Stimulated activated CD4-positive, alpha-beta T cell treated with anti-CD3 and anti-CD28 coated beads, Interleukin-4, amount 100 ng/mL, for 24 hours (primary cell): Measurements from ENCODE around the gene POLA1.
A peak's percentile ranks its signal among the peaks of the same experiment; 100 is the strongest.

Experiments used
- DNase-seq: peaks from one replicate; pipeline ENCODE4 v3.0.0-alpha.2; 2020

The POLA1 gene

DNA sequence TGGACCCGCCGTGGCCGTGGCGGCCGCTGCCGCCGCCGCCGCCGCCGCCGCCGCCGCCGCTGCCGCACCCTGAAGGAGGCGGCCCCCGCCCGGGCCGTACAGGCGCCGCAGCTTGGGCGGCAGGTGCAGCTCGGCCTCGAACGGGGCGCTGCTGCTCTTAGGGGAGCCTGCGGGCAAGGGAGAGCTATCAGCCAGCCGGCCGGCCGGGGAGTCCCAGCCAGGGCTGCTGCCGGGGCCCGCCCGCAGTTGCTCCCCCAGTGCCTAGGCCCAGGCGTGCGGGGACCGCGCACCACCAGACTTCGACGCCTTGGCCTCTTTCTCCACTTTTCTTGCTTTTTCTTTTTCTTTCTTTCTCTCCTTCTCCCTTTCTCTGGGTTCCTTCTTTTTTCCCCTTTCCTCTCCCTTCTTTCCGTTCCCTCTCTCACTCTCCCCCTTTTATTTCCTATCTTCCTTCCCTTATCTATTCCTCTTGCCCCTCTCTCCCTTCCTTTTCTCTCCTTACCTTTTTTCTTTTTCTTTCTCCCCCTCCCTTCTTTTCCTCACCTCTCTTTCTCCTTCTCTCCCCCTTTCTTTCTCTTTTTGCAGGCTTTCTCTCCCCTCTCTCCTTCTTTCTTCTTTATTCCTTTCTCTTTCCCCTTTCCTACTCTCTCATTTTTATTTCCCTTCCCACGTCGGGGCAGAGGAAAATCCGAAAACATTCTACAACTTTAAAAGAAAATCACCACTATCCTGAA lies 320.1 kb downstream of the POLA1 start:
- DNase-seq: no peak

DNA sequence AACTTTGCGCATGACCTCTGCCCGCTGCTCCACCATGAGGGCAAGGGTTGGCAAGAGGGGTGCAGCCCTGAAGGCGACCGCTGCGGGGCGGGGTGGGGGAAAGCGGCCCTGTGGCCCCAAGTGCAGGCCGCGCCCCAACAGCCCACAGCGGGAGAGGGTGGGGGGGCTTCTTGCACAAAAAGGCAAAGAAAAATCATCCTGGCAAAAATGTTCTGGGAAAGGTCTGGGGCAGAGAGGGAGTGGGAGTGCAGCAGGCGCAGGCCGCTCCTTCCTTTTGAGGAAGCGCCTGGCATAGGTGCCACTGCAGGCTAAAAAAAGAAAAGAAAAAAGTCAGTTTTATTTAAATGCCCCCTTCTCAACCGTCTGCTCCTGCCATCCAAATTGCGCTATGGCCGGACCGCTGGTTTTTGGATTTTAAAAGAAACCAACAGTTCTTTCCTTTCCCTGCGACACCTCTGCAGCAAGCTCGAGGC lies 320.7 kb downstream of the POLA1 start:
- no peak for DNase-seq

DNA sequence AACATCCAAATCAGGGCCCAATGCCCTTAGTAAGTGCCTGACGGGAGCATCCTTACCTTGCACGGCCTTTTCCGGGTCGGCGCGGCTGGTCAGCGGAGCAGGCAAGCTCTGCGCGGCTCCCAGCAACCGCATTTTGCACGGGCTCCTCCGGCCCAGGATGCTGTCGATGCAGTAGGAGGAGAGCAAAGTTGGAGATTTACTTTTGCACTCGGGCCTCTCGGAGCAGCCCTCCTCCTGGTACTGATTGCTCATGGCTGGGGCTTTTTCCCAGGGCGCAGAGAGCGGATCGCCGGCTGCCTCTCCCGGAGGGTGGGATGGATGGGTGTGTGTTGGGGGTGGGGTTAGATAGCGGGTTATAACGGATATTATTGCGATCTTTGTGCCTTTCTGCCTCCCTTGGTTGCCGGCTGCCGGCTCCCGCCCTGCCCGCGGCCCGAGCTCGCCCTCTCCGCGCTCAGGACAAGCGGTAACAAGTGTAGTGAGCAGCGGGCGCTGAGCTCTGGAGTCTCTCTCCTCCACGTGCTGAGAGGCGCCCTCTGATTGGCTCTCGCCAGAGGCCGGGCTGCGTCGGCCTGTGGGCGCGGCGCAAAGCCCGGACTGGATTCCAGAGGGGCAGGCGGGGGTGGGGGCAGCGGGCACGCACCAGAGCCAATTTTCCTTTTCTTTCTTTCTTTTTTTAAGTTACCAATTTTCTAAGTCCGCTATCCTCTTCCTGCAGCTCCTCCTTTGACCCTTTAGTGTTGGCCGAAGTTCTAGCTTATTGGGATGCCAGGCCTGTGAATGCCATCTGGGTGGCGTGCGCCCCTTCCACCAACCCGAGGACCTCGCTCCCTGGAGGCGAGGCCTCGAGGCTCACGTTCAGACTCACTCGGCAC lies 322.0 kb downstream of the POLA1 start, which contains the start of gene ARX:
ARX (minus strand) TSS at position 480 of the 875 bp plus-strand sequence; CDS start at position 252, 228 bp downstream.
- peak; percentile 12 for DNase-seq

DNA sequence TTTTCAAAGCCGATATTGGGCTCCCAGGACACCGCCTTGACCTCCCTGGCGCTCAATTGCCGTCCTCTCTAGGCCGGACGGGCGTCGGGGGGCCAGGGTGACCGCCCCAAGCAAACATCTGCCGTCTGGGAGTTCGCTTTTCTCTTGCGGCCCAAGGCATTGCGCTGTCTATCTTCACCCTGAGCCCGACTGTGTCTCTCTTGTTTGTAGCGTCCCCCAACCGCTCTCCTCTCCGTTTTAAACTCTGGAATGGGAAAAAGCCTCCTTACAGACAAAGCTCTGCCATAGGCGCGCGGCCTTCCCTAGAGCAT lies 322.6 kb downstream of the POLA1 start:
- no peak for DNase-seq

DNA sequence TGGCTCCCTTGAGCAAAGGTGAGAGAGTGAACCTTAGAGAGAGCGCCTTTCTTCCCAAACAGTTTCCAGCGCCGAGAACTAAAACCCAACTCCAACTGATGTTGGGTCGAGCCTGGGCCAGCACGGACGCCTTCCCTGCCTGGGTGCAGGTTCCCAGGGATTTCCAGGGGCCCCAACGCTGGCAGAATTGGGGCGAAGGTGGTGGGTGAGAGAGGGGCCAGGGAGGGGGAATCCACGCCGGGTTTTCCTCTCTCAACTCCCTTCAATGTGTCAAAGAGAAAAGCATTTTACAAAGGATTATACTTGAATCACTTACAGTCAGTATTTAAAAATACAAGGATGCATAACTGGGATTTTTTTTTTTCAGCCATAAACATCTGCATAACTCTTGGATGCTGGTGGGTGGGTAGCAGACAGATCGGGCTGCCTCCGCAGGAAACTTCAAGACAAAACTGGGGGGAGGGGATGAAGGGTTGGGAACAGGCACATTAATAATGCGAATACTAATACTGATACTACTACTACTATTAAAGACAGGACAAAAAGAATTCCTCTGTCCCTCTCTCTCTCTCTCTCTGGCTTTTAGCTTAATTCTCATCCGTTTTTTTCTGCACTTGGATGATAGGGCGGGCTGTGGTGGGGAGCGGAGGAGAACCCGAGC lies 323.4 kb downstream of the POLA1 start:
- DNase-seq: no peak

DNA sequence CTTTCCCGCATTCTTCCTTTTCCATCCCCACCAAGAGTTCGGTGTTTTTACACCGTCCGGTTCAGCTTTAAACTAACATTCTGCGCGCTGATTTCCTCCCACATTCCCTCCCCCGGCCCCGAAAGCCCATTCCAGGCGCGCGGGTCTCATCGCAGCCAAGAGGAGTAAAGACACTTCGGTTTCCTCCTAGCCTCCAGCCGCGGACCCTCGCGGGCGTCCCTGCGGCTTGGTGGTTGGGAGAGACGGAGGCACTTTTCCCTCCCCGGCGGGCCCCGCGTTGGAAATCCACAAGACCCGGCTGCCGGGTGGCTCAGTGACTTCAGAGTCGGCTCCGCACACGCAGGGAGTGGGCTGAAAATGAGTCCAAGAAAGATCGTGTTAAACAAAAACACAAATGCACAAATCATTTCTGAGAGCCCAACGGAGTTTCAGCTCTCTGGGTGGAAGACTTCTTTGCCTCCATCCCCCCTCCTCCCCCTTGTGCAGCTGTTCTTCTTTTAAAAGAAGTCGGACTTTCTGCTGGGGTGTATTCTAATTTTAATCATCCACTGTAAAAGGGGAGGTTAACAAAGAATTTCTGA lies 324.0 kb downstream of the POLA1 start:
- DNase-seq: no peak

DNA sequence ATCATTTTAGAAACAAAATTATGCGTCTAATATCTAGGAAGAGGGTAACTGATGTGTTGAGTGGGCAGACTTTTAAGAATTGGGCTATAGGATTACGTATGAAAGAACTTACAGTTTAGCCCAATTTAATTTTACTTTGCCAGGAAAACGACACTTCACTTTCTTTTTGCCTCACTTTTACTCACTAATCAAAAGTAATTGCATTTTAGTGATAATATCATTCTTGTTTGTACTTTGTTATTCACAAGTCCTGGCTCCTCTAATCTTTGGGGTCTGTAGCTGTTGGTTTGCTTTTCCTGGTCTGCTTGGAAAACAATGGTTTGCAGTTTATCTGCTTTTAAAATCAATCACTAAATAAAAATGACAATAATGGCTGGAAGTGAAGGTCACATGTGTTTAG lies 325.0 kb downstream of the POLA1 start:
- DNase-seq: no peak

DNA sequence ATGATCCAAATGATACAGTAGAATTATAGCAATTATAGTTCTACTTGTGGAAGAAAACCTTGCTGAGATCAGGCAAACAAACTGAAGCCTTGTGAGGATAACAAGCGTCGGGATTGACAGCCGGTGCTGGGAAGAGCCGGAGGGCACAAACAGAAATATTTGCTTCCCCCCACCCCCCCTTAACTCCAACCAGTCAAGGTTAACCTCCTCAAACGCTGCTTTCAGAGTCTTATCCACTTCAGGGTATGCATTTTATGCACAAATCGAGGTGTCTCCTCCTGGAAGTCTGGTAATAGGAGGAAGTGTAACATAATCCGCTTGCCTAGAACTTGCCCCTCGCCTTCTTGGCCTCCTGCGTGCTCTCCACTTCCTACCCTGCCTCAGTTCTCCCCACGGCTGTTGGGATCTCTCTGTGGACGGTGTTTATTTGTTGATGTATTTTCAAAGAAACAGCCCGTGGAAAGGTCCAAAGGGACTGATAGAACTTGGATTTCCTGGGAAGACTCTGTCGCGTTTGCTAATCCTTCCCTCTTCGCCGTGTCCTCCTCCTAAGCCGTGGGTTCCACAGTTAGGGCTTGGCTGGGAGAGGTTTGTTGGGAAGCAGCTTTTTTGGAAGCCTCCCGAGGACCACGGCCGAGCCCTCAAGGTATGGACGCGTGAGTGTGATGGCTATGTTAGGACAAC lies 326.1 kb downstream of the POLA1 start:
- no peak for DNase-seq

DNA sequence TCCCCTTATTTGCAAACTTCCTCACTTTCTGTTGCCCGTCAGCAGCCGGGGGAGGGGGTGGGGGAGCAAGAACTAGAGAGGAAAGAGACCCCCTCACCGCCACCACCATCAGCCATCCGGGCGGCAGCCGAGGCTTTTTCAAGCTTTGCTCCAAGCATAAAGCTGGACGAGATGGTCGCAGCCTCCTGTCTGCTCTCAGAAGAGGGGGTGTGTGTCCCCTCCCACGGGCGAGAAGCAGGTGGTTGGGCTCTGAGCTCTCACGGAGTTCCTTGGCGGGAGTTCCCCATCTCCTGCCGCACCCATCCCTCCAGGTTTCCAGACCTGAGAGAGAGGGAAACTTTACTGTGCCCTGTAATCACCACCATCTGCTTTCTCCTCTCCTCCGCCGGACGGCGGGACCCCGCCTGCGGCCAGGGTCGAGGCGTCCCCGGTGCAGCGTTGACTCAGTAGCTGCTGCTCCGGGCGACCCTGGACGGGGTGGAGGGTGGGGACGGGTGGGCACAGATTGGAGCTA lies 326.7 kb downstream of the POLA1 start:
- DNase-seq: no peak

DNA sequence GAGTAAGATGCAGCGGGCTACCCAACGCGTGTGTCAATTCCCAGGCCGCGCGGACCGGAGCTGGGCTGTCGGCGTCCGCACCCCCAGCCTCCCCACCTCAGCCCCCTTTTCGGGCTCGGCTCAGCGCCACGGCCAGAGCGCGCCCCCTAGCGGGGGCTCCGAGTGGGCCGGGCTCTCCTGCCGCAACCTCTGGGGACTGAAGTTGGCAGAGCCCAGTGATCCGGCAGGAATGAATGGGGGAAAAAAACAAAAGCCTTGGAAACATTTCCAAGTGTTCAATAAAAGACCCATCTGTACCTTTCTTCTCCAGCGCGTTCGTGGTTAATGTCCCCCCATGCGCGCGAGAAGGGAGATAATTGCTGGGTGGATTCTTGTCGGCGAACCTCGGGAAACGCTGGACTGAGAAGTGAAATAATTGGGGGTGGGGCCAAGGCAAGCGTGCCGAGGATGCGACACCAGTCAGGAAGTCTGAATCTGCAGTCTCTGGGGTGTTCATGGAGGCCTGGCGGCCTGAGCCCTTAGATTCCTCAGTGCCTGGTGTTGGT lies 327.3 kb downstream of the POLA1 start:
- peak; percentile 15 for DNase-seq

DNA sequence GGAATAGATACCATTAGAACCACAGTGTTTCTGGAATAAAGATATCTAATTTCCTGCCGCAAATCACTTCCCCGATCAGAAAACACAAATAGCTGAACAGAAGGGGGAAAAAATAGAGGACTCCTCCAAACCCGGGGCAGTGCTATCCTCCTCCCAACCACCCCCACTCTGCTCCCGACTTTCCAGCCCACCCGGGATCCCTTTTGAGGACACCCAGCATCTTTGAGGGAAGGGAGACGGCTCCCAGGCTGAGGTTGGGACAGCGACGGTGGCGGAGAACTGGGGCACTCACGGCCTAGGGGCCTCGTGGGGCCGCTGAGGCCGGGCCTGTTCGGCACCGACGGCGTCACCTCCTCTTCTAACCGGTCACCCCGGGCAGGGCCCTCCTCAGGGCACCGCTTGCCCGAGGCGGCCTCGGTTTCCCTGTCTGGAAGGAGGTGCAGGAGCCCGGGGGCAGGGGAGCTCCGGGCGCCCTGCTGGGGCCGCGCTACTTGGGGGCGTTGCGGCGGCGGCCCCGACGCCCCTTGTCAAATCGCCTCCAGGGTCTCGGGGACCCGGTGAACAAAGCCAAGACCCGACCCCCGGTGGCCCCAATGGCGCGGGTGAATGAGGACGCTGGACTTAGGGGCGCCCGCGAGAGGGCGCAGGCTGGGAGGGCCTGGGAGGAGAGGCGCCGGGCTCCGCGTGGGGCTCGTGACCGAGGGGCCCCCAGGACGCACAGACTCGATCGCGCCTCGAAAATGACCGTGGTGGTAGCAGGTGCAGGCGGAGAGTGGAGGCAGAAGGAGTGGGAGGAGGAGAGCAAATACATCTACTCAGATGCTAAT lies 329.0 kb downstream of the POLA1 start:
- no peak for DNase-seq

DNA sequence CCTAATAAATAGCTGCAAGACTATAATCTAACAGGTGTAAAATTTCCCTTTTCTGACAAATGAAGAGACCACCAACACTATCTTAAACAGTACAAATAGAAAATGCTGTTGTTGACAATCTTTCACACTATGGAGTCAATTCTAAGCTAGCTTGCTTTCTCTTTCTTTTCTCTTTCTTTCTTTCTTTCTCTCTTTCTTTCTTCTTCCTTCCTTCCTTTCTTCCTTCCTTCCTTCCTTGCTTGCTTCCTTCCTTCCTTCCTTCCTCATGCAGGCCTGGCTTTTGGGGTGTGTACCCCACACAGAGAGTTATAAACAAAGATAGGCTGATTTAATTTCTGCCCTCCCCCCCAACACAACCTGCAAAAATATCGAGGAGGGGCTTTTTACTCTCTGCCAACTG lies 330.2 kb downstream of the POLA1 start:
- no peak for DNase-seq

DNA sequence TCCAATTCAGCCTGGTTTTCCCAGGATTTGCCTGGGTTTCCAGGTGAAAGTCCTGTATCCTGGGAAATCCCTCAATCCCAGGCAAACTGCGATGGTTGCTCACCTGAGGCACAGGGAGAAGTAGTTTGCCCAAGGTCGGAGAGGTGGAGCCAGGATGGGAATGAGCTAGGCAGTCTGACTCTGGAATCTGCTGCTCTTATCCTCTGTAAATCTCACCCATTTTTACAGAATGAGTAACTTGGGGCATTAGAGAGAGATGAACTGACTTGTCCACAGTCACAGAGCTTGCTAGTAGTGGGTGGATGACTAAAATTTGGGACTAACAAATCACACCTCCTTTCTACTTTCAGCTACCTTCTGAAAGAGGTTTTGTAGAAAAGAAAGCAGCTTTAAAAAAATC lies 331.9 kb downstream of the POLA1 start:
- DNase-seq: no peak

DNA sequence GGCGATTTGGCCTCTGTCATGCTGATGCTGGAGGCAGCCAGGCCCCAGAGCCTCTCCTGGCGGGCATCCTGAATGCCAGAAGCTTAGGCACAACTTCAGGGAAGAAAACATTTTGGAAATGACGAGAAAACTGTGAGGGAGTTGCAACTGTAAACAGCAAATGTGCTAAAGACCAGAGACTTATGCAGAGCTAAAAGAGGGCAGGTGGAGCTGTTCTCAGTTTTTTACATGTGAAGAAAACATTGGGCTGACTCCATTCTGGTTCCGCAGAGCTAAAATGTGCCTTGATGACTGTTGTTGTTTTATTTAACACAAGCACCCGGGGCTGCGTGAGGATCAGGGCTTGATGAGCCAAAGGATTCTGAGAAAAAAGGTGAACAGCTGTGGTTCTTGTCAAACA lies 332.9 kb downstream of the POLA1 start:
- DNase-seq: no peak

DNA sequence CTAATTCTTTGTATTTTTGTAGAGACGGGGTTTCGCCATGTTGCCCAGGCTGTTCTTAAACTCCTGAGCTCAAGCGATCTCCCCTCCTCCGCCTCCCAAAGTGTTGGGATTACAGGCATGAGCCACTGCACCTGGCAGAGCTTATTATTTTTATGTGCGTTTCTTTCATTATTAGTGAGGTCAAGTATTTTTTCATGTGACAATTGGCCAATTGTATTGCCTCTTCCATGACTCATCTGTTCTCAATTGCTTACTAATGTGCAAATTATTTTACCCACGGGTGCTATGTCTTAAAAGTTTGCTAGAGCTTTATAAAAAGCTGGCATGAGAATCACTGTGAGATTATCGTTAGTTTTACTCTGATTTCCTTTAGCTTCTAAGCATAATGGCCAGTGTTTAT lies 335.0 kb downstream of the POLA1 start:
- DNase-seq: no peak

DNA sequence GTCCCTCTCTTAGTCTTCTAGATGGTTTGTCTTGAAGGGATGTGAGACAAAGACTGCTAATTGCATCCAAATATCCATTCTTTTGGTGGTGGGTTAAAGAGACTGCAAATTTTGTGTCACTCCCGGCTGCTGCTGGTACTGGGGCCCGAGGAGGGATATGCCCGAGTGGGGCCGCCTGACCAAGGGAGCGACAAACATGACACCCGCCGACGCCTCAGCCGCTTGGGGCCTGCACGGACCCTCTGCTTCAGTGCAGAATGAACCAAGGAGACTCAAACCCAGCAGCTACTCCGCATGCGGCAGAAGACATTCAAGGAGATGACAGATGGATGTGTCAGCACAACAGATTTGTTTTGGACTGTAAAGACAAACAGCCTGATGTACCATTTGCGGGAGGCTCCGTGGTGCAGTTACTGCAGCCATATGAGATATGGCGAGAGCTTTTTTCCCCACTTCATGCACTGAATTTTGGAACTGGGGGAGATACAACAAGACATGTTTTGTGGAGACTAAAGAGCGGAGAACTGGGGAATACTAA lies 335.6 kb downstream of the POLA1 start:
- no peak for DNase-seq

DNA sequence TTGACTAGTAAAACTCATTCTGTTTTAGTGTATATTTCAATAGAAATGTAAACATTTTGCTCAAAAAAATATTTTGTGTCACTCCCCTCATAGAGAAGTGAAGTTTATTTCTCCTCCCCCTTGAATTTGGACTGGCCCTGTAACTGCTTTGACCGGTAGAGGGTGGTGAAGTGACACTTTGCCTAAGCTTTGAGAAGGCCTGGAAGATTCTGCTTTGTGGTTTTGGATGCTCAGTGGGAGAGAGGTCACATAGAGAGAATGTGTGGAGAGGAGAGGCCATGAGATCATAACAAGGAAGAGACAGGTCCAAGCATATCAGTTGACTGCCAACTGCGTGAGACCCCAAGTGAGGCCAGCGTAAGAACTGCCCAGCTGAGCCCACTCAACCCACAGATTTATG lies 341.2 kb downstream of the POLA1 start:
- DNase-seq: no peak

DNA sequence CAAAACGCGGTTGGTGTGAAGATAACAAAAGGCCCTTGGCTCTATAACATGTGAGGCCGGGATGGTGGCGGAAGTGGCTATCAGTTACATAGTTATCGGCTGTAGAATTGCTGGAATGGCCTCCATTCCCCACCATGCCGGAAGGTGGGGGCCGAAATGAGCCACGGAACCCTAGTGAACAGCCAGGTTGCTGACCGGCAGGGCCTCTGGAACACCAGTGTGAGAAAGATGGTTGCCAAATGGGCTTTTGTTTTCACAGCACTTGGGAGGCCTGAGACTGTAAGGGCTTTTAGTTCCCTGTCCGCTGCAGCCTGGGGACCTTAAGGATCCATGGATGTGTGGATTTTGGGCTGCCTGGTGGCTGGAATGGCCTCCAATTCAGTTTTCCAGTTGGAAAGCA lies 345.3 kb downstream of the POLA1 start:
- no peak for DNase-seq

DNA sequence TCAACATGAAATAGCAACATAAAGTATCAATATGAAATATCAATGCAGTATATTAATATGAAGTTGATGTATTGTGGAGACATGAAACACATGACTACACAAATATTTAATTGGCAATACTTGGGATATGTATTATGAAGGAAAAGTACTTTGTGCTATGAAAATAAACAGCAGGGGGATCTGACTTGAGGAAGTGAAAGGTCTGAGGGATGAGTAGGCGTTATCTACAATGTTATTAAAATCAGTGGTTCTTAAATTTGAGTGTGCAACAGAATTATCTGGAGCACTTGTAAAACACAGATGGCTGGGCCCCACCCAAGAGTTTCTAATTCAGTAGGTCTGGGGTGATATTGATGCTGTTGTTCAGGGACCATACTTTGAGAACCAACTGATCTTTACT lies 349.5 kb downstream of the POLA1 start:
- no peak for DNase-seq
